ENCODE data around the gene CD320. TPM values are rescaled to one million over a fixed set of nuclear protein-coding genes. Genes with fewer than 3 reads are reported as not detected.

CD320 gene
- polyA plus RNA-seq, 3 donors, result 23.8 to 44.1 (median 39.7) TPM

DNA sequence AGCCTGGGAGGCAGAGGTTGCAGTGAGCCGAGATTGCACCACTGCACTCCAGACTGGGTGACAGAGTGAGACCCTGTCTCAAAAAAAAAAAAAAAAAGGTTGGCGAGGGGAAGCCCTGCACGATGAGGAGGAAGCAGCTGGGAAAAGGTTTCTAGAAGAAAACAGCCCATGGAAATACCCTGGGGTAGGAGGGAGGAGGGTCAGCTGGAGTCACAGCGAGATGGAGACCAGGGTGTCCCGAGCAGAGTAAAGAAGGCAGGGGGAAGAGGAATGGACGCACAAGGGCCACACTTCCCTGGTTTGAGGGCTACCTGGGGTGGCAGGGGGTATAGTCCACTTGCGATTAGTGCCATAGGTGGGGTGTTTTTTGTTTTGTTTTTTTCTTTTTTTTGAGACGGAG, 28.5 kb upstream of the CD320 start:
- DNase-seq (ENCODE audit: extremely low read depth in 1 of 11, low read depth in 9 of 11, low spot score in 4 of 11), result no peak

GRCh38 chr19:8336072-8336569, 28.0 kb upstream of the CD320 start:
- DNase-seq (ENCODE audit: extremely low read depth in 1 of 11, low read depth in 9 of 11, low spot score in 4 of 11), result no peak

- no peak for DNase-seq (ENCODE audit: extremely low read depth in 1 of 11, low read depth in 9 of 11, low spot score in 4 of 11)
Measured at GRCh38 chr19:8335343-8336071, 27.3 kb upstream of the CD320 start.

DNA sequence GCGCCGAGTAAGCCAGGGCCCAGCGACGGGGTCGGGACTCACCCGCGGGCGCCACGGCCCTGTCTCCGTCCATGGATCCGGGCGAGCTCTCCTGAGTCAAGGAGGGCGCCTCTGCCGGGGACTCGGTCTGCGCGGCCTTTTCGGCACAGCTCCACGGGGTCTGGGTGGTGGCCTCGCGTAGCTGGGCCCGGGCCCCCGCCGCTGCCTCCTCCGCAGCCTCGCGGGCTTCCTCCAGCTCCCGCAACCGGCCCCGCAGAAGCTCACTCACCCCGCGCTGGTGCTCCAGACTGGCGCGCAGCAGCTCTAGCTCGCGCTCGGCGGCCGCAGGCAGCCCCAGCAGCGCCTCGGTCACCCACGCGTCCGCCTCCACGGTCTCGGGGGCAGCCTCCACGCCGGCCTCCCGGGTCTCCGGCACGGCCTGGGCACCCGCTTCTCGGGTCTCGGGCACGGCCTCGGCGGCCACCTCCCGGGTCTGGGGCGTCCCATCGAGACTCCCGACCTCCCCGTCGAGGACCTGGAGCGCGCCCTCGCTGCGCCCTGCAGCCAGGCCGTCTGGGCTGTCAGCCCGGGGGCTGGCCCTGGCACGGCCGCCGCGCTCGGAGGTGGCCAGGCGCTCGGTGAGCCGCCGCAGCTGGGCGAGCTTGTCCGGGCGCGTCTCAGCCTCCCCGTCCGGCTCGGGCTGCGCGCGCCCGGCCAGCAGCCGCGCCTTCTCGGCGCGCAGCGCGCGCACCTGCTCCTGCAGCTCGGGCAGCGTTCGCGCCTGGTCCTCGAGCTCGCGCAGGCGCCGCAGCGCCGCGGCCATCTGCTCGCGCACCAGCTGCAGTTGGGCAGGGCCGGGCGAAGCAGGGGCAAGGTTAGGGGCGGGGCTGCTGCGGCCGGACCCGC, 26.5 kb upstream of the CD320 start:
- peak in 5 of 11 donors; percentile 57 to 67 (median 63) for DNase-seq (ENCODE audit: extremely low read depth in 1 of 11, low read depth in 9 of 11, low spot score in 4 of 11)

- no peak for DNase-seq (ENCODE audit: extremely low read depth in 1 of 11, low read depth in 9 of 11, low spot score in 4 of 11)
Measured at GRCh38 chr19:8333767-8334457, 25.8 kb upstream of the CD320 start.

- DNase-seq (ENCODE audit: extremely low read depth in 1 of 11, low read depth in 9 of 11, low spot score in 4 of 11), result no peak
Measured at GRCh38 chr19:8332976-8333766, 25.0 kb upstream of the CD320 start.

GRCh38 chr19:8331263-8331845, 23.2 kb upstream of the CD320 start:
- no peak for DNase-seq (ENCODE audit: extremely low read depth in 1 of 11, low read depth in 9 of 11, low spot score in 4 of 11)

DNA sequence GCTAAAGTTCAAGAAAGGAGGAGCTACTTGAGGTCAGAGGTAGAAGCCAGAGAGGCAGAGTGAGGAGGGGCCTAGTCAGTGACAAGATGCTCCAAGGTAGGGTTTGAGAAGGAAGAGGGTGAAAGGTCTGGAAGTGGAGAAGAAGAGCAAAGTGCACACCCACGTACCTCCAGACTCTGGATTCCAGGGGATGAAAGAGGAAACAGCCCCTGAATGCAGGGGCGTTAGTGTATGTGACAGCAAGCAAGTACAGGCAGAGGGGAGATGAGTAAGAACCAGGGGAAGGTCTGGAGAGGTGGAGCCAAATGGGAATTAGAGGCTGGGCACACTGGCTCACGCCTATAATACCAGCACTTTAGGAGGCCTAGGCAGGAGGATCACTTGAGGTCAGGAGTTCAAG, 21.8 kb upstream of the CD320 start:
- DNase-seq (ENCODE audit: extremely low read depth in 1 of 11, low read depth in 9 of 11, low spot score in 4 of 11), result no peak

DNA sequence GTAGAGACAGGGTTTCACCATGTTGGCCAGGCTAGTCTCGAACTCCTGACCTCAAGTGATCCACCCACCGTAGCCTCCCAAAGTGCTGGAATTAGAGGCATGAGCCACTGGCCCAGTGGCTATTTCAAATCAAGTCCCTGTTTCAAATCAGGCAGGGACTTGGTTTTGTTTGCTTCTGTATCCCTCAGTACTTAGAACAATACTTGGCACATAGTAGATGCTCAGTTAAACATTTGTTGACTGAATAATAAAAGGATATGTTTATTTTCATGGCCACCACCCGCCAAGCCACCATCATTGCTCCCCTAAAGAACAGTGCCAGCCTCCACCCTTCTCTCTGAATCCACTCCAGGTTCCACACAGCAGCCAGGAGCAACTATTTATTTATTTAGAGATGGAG, 17.3 kb upstream of the CD320 start:
- no peak for DNase-seq (ENCODE audit: extremely low read depth in 1 of 11, low read depth in 9 of 11, low spot score in 4 of 11)

DNA sequence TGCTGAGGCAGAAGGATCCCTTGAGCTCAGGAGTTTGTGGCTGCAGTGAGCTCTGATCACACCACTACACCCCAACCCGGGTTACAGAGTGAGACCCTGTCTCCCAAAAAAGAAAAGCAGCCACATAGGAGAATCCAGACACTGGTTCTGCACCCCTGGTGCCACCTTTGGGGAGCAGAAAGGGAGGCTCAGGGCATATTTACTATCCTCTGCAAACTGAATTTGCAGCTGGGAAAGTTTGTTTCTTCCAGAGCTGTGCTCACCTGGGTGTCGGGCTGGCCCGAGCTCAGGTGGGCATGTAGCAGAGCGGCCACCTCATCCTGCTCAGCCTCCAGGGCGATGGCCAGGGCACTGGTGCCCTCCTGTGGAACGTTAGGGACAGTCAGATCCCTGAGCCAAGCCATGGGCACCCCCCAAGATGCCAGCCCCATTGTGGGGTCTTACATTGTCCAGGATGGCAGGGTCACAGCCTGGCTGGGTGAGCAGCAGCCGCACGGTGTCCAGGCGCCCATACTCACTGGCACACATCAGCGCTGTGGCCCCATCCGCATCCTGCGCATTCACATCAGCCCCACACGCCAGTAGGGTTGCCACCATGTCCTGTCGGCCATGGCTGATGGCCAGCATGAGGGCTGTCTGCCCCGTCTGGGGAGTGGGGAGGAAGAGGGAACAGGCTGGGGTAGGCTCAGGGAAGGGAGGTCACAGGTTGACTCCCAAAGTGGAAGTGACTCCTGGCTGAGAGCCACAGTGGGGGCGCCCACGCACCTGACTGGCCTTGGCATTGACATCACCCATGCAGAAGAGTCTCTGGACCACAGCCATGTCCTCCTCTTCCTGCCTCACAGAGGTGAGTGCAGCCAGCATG, 16.3 kb upstream of the CD320 start:
- DNase-seq (ENCODE audit: extremely low read depth in 1 of 11, low read depth in 9 of 11, low spot score in 4 of 11), result no peak

GRCh38 chr19:8323781-8324185, 15.6 kb upstream of the CD320 start:
- DNase-seq (ENCODE audit: extremely low read depth in 1 of 11, low read depth in 9 of 11, low spot score in 4 of 11), result no peak

- no peak for DNase-seq (ENCODE audit: extremely low read depth in 1 of 11, low read depth in 9 of 11, low spot score in 4 of 11)
Measured at GRCh38 chr19:8322638-8322997, 14.5 kb upstream of the CD320 start.

- DNase-seq (ENCODE audit: extremely low read depth in 1 of 11, low read depth in 9 of 11, low spot score in 4 of 11), result no peak
Measured at GRCh38 chr19:8321986-8322637, 14.0 kb upstream of the CD320 start.

GRCh38 chr19:8321067-8321985, 13.2 kb upstream of the CD320 start, which contains the start of the genes NDUFA7 and RPS28:
Gene NDUFA7, minus strand, starts transcription at chr19:8321375. Its CDS starts 17 bp downstream, at chr19:8321358.
Gene RPS28, plus strand, starts transcription at chr19:8321496. Its CDS starts 35 bp downstream, at chr19:8321531.
- DNase-seq (ENCODE audit: extremely low read depth in 1 of 11, low read depth in 9 of 11, low spot score in 4 of 11), result peak; percentile 92 to 99 (median 96)

- no peak for DNase-seq (ENCODE audit: extremely low read depth in 1 of 11, low read depth in 9 of 11, low spot score in 4 of 11)
Measured at GRCh38 chr19:8320564-8321066, 12.5 kb upstream of the CD320 start.

Data from renal cortex interstitium (tissue), 11 donors.